A673 (cell line): ENCODE results near the gene METTL21A.

Source experiments
- CTCF ChIP-seq: fragments of 300-800, 200-600 bp; sonication (generic); conservative IDR thresholded peaks from 2 replicates; pipeline ENCODE4 v1.5.1; 2017; ENCODE audit warnings: low read depth, mild to moderate bottlenecking, antibody characterized with exemption, low read length, moderate library complexity, mixed read lengths
- EZH2 ChIP-seq: fragments of 200-600 bp; sonication (generic); IDR thresholded peaks from 2 replicates; pipeline ENCODE4 v1.6.1; 2017; ENCODE audit warnings: borderline replicate concordance, low read depth, mild to moderate bottlenecking, mixed read lengths, antibody characterized with exemption, low read length; ENCODE audit not compliant: poor library complexity, severe bottlenecking

- TF ChIP-seq CTCF (no peak), EZH2 (no peak)
These were observed 18.8 kb downstream of the METTL21A start for GRCh38 chr2:207606399-207606798.
